Measurements from ENCODE around the gene WFDC11.

The WFDC11 gene

GRCh38 chr20:45621593-45621992 is 48.4 kb downstream of the WFDC11 start:
- no peak for FAIRE-seq

- no peak for FAIRE-seq
These were observed 52.4 kb downstream of the WFDC11 start for GRCh38 chr20:45617591-45617990.

GRCh38 chr20:45612314-45612713 is 57.7 kb downstream of the WFDC11 start:
- FAIRE-seq = no peak

- FAIRE-seq = no peak
These were observed 59.0 kb downstream of the WFDC11 start for GRCh38 chr20:45611054-45611453.

GRCh38 chr20:45607810-45608209 is 62.2 kb downstream of the WFDC11 start:
- no peak for FAIRE-seq
